ENCODE results near the gene PCDH9.

- TF ChIP-seq POLR2A (IDR thresholded peaks at IDR 0.05): no peak
- TF ChIP-seq CTCF (IDR thresholded peaks at IDR 0.05 in 8 of 11, conservative IDR thresholded peaks at IDR 0.05 in 3 of 11): no peak
- TF ChIP-seq POLR2AphosphoS5 (IDR thresholded peaks at IDR 0.05): no peak
Observed at GRCh38 chr13:67175836-67176459, 54.2 kb downstream of the PCDH9 start.
